A549 (cell line): ENCODE data around the gene ALDH2. TPM values are rescaled to one million over a fixed set of nuclear protein-coding genes. Genes with fewer than 3 reads are reported as not detected.

ENCODE experiments used
- ATAC-seq, 2 experiments: fragments of 200-7000 bp in 1 of 2; fragments of >200 bp in 1 of 2; cut with Nextera tagmentation in 1 of 2; cut with Tn5 transposase in 1 of 2; 3 replicates each; pipeline versions ENCODE4 v1.8.0 to v1.9.1; 2018 to 2020; ENCODE audit warnings: mild to moderate bottlenecking in 1 of 2, moderate library complexity in 1 of 2
- CTCF ChIA-PET: fragments of 300-600 bp; sonication (Branson Sonifier 250); formaldehyde crosslinking; extraction: SDS; loops from one replicate; lab custom pipeline; 2021; ENCODE audit warnings: antibody characterized with exemption, inconsistent platforms; lab: Yijun Ruan, JAX
- POLR2A ChIA-PET: fragments of 350-600 bp; formaldehyde crosslinking; extraction: SDS; loops from one replicate; lab custom pipeline; 2021; ENCODE audit warnings: antibody characterized with exemption, inconsistent platforms; lab: Yijun Ruan, JAX
- DNase-seq, 2 experiments: peaks; one replicate each; pipeline versions ENCODE4 v3.0.0 to v3.0.0-alpha.2; 2011 to 2016; ENCODE audit warnings: low read depth in 1 of 2, low spot score in 1 of 2
- FAIRE-seq: peaks from 2 replicates; lab custom pipeline; 2011; peaks lifted over from hg19 to GRCh38; lab: Jason Lieb, UNC
- H3K27ac ChIP-seq, 2 experiments: fragments of >200 bp; sonication (Bioruptor Twin); formaldehyde crosslinking; 3 replicates each; pipeline ENCODE4 v1.5.1; 2016 to 2017
- H3K4me1 ChIP-seq: fragments of >200 bp; sonication (Bioruptor Twin); formaldehyde crosslinking; 3 replicates; pipeline ENCODE4 v1.6.1; 2016
- H3K4me2 ChIP-seq: fragments of >200 bp; sonication (Bioruptor Twin); formaldehyde crosslinking; 3 replicates; pipeline ENCODE4 v1.6.1; 2016
- H3K4me3 ChIP-seq: fragments of >200 bp; sonication (Bioruptor Twin); formaldehyde crosslinking; 3 replicates; pipeline ENCODE4 v1.5.1; 2016
- H3K9me3 ChIP-seq: fragments of >200 bp; sonication (Bioruptor Twin); formaldehyde crosslinking; 3 replicates; pipeline ENCODE4 v1.6.1; 2016
- CBX2 ChIP-seq: fragments of 200-600 bp; sonication (generic); IDR thresholded peaks from 2 replicates; pipeline ENCODE4 v1.6.1; 2016; ENCODE audit warnings: low read depth, mild to moderate bottlenecking, borderline replicate concordance
- CHD2 ChIP-seq: fragments of 150-350 bp; IDR thresholded peaks from 2 replicates; pipeline ENCODE4 v1.6.1; 2014; ENCODE audit warnings: low read length; ENCODE audit not compliant: partially characterized antibody
- CHD4 ChIP-seq: fragments of 200-600 bp; sonication (generic); IDR thresholded peaks from 2 replicates; pipeline ENCODE4 v1.6.1; 2016; ENCODE audit warnings: antibody characterized with exemption, mild to moderate bottlenecking, borderline replicate concordance
- E2F6 ChIP-seq: IDR thresholded peaks from 2 replicates; pipeline ENCODE4 v1.6.1; 2012; ENCODE audit warnings: low read depth, borderline replicate concordance
- ESRRA ChIP-seq: fragments of 150-350 bp; IDR thresholded peaks from 2 replicates; pipeline ENCODE4 v1.6.1; 2014; ENCODE audit warnings: mild to moderate bottlenecking, low read length, borderline replicate concordance
- FOSL2 ChIP-seq, 2 experiments: fragments of 450-650 bp in 1 of 2; fragments of >200 bp in 1 of 2; sonication (Bioruptor Twin) in 1 of 2; formaldehyde crosslinking; IDR thresholded peaks; 2 replicates each; pipeline versions ENCODE4 v1.5.0 to v1.6.1; 2016 to 2020; ENCODE audit warnings: mild to moderate bottlenecking in 1 of 2, moderate library complexity in 1 of 2
- HEYL ChIP-seq: fragments of 250-450 bp; sonication (Bioruptor Pico); IDR thresholded peaks from 2 replicates; pipeline ENCODE4 v1.8.0; 2021; ENCODE audit warnings: mild to moderate bottlenecking, moderate library complexity
- MAFK ChIP-seq: fragments of 450-650 bp; IDR thresholded peaks from 2 replicates; pipeline ENCODE4 v1.6.1; 2014; ENCODE audit not compliant: partially characterized antibody
- NFE2L2 ChIP-seq: fragments of 150-350 bp; conservative IDR thresholded peaks from 2 replicates; pipeline ENCODE4 v1.6.1; 2014; ENCODE audit warnings: low read length
- PHF8 ChIP-seq: fragments of 200-600 bp; sonication (generic); IDR thresholded peaks from 2 replicates; pipeline ENCODE4 v1.6.1; 2016; ENCODE audit warnings: low read depth, mild to moderate bottlenecking, antibody characterized with exemption, moderate library complexity, borderline replicate concordance
- POLR2A ChIP-seq: IDR thresholded peaks from 2 replicates; pipeline ENCODE4 v1.6.1; 2012; ENCODE audit warnings: mild to moderate bottlenecking, low read length
- POLR2AphosphoS2 ChIP-seq: conservative IDR thresholded peaks from 2 replicates; pipeline ENCODE4 v1.6.1; 2012; ENCODE audit warnings: low read length, improper control_type of control experiment, inconsistent platforms
- RAD21 ChIP-seq, 2 experiments: fragments of >200 bp in 1 of 2; sonication (Bioruptor Twin) in 1 of 2; formaldehyde crosslinking in 1 of 2; IDR thresholded peaks in 1 of 2; conservative IDR thresholded peaks in 1 of 2; 2 replicates in 1 of 2; 3 replicates in 1 of 2; pipeline ENCODE4 v1.6.1; 2012 to 2018; ENCODE audit warnings: inconsistent platforms in 1 of 2
- RCOR1 ChIP-seq: fragments of 150-350 bp; IDR thresholded peaks from 2 replicates; pipeline ENCODE4 v1.6.1; 2014; ENCODE audit warnings: antibody characterized with exemption, low read length, low read depth
- RNF2 ChIP-seq: fragments of 200-600 bp; sonication (generic); IDR thresholded peaks from 2 replicates; pipeline ENCODE4 v1.6.1; 2016; ENCODE audit warnings: low read depth, mild to moderate bottlenecking, antibody characterized with exemption, moderate library complexity, borderline replicate concordance
- ZNF302 ChIP-seq: fragments of 250-450 bp; sonication (Bioruptor Pico); IDR thresholded peaks from 2 replicates; pipeline ENCODE4 v1.9.0; 2021; ENCODE audit warnings: inconsistent platforms, mild to moderate bottlenecking, moderate library complexity
- ZSCAN20 ChIP-seq: fragments of 250-450 bp; sonication (Bioruptor Pico); IDR thresholded peaks from 2 replicates; pipeline ENCODE4 v1.8.0; 2022; ENCODE audit warnings: mild to moderate bottlenecking, moderate library complexity
- whole genome bisulfite sequencing: methylation state at CpG from one replicate; pipeline ENCODE4 v1.1.6; 2017; ENCODE audit errors: missing lambda C conversion rate; 5-methylcytosine and 5-hydroxymethylcytosine counted together
- polyA plus RNA-seq, 4 experiments: library from polyadenylated mRNA; depleted of rRNA in 3 of 4; stranded (reverse); fragments of >200 nt; fragmentation: RNase III in 1 of 4; extraction: RNeasy Plus Mini Kit Qiagen cat#74134 plus additional on column Dnase treatment in 1 of 4; gene quantifications; 2 replicates in 3 of 4; 3 replicates in 1 of 4; pipeline ENCODE4 v1.2.3, GENCODE V29; 2011 to 2017
- TF ChIP-seq, protein P1 (sequence below): IDR thresholded peaks from 2 replicates; pipeline ENCODE4 v1.6.1; 2012
- TF ChIP-seq, protein P2 (sequence below): fragments of >200 bp; sonication (Bioruptor Twin); formaldehyde crosslinking; IDR thresholded peaks from 3 replicates; pipeline ENCODE4 v1.6.1; 2016

ALDH2 gene
- polyA plus RNA-seq, 2 of the 4 experiments (the other 2 are of a cell fraction): 97.5 to 123 TPM

DNA sequence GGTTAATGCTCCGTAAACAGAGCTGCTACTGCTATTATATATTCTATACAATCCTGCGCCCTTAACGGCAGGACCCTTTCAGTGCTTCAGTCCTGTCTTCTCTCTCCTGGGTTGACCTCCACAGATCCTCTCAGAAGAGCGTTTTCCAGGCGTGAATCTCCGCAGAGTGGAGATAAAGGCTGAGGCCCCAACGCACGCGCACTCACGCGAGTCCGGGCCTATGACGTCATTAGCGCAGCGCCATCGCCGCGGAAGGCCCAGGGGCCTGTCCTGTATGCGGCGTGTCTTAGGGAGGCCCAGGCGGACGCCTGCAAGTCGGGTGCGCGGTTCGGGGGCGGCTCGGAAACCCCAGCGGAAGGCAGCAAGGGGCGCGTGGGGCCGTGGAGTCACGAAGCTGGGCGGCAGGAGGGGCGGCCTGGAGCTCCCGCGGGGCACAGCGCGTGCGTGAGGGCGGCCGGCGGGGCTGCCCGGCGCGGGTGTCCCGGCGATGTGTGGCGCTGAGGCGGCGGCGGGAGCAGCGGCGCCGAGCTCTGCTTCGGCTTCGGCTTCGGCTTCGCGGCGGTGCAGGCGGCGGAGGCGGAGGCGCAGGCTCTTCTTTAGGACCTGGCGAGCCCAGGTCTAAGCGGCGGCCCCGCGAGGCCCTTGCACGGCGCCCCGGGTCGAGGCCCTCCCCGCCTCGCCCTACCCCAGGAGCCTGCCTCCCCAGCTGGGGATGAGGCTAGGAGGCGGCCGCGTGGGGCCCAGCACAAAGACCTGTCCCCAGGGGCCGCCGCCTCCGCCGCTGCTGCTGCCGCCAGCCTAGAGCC, 75.2 kb downstream of the ALDH2 start, which contains the start of gene MAPKAPK5 (continued):
- TF ChIP-seq FOSL2 (IDR thresholded peaks at IDR 0.05) (no peak), FOSL2 (CRISPR knock-in tag; IDR thresholded peaks at IDR 0.05) (peak; percentile 85), HEYL (CRISPR knock-in tag) (no peak), ESRRA (no peak), RCOR1 (no peak), MAFK (no peak), RNF2 (no peak), ZNF302 (CRISPR knock-in tag) (no peak), ZSCAN20 (CRISPR knock-in tag) (no peak)
- TF ChIP-seq, protein P1, sequence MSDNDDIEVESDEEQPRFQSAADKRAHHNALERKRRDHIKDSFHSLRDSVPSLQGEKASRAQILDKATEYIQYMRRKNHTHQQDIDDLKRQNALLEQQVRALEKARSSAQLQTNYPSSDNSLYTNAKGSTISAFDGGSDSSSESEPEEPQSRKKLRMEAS: peak; percentile 96

DNA sequence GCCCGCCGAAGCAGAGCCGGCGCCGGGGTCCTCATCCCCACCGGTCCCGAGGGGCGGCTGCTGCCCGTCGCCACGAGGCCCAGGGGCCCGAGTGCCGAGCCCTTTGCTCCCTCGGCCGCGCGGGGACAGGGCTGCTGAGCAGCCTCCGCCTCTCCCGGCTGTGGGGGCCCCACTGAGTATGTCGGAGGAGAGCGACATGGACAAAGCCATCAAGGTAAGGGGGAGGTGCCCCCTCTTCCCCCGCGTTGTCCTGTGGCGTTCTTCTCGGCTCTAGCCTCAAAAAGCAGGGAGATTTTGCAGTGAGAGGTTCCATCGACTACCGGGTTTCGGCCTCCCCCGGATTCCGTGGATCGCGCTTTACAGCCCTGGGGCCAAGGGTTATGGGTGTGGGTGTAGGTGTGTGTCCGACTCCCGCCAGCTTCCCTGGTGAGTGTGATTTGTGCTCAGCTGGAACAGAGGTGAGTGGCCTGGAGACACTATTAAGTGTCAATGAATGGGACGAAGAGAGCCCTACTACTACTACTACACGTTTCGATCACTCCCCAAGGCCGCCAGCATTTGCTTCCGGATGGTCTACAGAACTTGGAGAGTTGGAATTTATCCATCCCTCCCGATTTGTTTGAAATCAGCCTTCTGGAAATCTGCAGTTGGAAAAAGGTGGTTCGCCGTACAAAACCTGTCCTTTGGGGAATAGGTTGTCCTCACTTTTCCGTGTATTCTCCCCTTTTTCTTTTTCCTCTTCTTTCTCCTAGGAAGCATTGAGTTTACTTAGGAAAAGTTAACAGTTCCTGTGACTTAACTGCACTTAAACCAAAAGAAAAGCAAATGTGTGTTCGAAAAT, 76.0 kb downstream of the ALDH2 start:
- FAIRE-seq (no peak), DNase-seq (peak; percentile 20 to 25), ATAC-seq (peak; percentile 28 to 51; a peak in 5 of 6 replicates)
- Histone ChIP-seq H3K4me2 (peak overlapping the region; percentile 95), H3K4me1 (peaks cover 24% of the 10 kb centered on the region; the same call in 2 of the 3 replicates), H3K4me3 (peak overlapping the region; percentile 71), H3K27ac (peak overlapping the region; percentile 95 to 96), H3K9me3 (no peaks in the 10 kb centered on the region)
- POLR2A ChIA-PET: interaction anchor here (1.4 kb wide), 1 partner anchor 42 kb away, joined by 4 read pairs; no protein-coding TSS in a partner anchor
- no peak for TF ChIP-seq CBX2
- peak; percentile 48; the same call in 1 of the 2 replicates for TF ChIP-seq PHF8
- TF ChIP-seq NFE2L2: no peak
- peak; percentile 7; the same call in 1 of the 2 replicates for TF ChIP-seq POLR2A
- TF ChIP-seq E2F6: 0 out of 2 replicates have a peak, but pooled peaks have one; percentile 34
- CTCF ChIA-PET: interaction anchor here (0.9 to 2.3 kb wide), 4 partner anchors 11 to 1331 kb away, joined by 3 to 7 read pairs (median 4); no protein-coding TSS in a partner anchor
- WGBS: 4% methylated on average over 32 of the region's 44 CpGs

GRCh38 chr12:111846016-111846415, 79.3 kb downstream of the ALDH2 start:
- TF ChIP-seq CBX2: no peak
- TF ChIP-seq MAFK: no peak
- TF ChIP-seq PHF8: no peak
- no peak for TF ChIP-seq CHD4
- WGBS: 70% methylated on average over 2 of the region's 2 CpGs
- ChIA-PET CTCF (no interaction called here), POLR2A (no interaction called here)
- ATAC-seq (no peak), DNase-seq (no peak), FAIRE-seq (no peak)
- Histone ChIP-seq H3K9me3 (peaks cover 12% of the 10 kb centered on the region; the same call in 2 of the 3 replicates), H3K4me3 (no peak overlapping the region), H3K4me1 (peaks cover 18% of the 10 kb centered on the region; the same call in 2 of the 3 replicates), H3K4me2 (no peak overlapping the region), H3K27ac (no peak overlapping the region)

GRCh38 chr12:111850526-111850925, 83.8 kb downstream of the ALDH2 start:
- Histone ChIP-seq H3K27ac (no peak overlapping the region), H3K9me3 (peaks cover 12% of the 10 kb centered on the region; the same call in 2 of the 3 replicates), H3K4me1 (0 out of 3 replicates have a peak, but pooled peaks cover 3% of the 10 kb centered on the region), H3K4me2 (no peak overlapping the region), H3K4me3 (no peak overlapping the region)
- DNase-seq: no peak
- 96% methylated on average over 2 of the region's 2 CpGs for WGBS
- ChIA-PET CTCF (interaction anchor here (1.0 to 1.2 kb wide), 2 partner anchors 18 to 37 kb away, joined by 3 to 4 read pairs; no protein-coding TSS in a partner anchor), POLR2A (interaction anchor here (0.6 kb wide), 1 partner anchor 164 kb away, joined by 3 read pairs; no protein-coding TSS in a partner anchor)
- ATAC-seq: no peak
- TF ChIP-seq, protein P2, sequence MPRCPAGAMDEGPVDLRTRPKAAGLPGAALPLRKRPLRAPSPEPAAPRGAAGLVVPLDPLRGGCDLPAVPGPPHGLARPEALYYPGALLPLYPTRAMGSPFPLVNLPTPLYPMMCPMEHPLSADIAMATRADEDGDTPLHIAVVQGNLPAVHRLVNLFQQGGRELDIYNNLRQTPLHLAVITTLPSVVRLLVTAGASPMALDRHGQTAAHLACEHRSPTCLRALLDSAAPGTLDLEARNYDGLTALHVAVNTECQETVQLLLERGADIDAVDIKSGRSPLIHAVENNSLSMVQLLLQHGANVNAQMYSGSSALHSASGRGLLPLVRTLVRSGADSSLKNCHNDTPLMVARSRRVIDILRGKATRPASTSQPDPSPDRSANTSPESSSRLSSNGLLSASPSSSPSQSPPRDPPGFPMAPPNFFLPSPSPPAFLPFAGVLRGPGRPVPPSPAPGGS: no peak
- TF ChIP-seq POLR2AphosphoS2 (no peak), PHF8 (no peak), CHD2 (no peak), RAD21 (conservative IDR thresholded peaks at IDR 0.05 in 1 of 2, IDR thresholded peaks at IDR 0.05 in 1 of 2) (no peak), FOSL2 (IDR thresholded peaks at IDR 0.05) (no peak), FOSL2 (CRISPR knock-in tag; IDR thresholded peaks at IDR 0.05) (no peak), HEYL (CRISPR knock-in tag) (no peak)
- FAIRE-seq: no peak
